NCI-H1092 (cell line): Measurements from ENCODE around the gene RAD51B.

Experiments used
- DNase-seq: peaks from one replicate; lab custom pipeline; 2025; lab: John Stamatoyannopoulos, UW

Gene RAD51B

DNA sequence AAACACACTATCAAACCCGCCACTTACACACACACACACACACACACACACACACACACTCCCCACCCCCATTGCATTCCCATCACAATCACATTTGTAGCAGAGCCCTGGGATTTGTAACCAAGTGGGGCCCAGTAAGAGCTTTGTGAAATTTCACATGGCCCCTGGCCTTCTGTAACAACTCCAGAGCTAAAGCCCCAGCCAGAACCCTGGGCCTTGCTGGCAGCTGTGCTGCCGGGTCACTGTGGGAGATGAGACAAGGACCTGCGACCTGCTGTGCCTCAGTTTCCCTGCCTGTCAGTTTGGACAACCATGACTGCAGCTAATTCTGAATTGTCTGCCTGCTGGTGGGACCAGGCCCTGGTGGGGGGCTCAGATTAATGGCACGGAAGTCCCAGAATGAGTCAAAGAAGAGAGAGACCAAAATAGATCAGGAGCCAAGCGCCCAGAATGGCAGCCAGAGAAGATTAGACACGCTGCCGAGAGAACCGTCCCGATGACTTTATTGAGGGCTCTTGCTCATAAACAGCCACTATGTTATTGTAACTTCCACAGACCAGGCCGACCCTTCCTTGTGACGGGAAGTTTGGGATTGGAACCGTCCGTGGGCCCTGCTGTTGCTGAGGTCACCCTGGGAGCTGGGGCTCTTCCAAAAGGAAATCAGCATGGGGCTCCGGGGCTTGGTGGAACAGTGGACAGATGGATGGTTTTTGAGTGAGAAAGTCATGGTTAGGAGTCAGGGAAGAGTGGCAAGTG is 850.2 kb downstream of the RAD51B start:
- DNase-seq = no peak

- no peak for DNase-seq
Measured at GRCh38 chr14:68670359-68670715, 850.8 kb downstream of the RAD51B start.

DNA sequence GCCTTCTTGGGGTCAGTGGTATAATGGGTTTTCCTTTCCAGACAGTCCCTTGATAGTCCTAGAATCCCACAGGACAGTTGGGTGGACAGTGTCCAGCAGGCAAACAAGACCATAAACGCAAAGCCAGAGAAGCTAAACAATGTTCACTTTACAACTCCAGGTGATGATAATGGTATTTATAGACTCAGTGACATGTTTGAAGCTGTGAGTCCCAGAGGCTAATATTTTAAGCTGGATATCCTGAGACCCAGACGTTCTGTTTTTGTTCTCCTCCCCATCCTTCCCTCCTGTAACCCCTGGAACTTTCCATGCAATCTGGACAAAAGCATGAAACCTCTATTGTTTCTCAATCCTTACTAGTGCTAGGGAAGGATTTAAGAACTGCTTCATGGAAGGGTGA is 852.3 kb downstream of the RAD51B start:
- DNase-seq = no peak

DNA sequence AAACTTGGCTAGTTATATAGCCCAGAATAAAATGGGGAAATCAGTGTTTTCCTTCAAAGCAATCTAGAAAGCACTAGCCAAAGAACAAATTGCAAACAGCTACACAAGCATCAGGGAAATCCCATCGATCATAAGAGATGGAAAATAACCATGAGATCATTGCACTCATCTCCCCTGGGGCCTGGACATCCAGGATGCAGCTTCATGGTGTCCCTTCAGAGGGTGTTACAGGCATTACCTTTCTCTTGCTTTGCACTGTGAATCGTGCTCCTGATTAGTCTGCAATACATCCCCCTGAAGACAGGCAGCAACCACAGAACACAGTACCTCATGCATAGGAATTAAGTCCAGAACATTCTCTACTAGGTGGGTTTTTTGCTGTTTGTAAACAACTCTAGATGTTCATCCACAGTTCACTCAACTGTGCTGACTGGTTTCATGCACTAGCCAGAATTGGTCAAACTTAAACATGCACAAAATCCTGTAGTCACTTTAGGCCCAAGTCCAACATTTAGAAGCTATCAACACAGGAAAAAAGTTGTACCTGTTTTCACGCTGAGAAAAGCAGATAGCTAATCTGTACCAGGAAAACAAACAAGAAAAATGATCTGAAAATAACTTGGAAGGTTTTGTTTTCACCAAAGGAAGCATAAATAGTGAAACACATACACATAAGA is 853.2 kb downstream of the RAD51B start:
- no peak for DNase-seq

DNA sequence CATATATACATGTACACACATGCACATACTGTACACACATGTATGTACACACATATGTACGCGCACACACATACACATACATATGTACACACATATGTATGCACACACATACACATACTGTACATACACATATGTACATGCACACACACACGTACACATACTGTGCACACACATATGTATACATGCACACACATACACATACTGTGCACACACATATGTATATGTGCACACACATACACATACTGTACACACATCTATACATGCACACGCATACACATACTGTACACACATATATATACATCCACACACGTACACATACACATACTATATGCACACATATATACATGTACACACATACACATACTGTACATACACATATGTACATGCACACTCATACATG is 853.9 kb downstream of the RAD51B start:
- DNase-seq = no peak

DNA sequence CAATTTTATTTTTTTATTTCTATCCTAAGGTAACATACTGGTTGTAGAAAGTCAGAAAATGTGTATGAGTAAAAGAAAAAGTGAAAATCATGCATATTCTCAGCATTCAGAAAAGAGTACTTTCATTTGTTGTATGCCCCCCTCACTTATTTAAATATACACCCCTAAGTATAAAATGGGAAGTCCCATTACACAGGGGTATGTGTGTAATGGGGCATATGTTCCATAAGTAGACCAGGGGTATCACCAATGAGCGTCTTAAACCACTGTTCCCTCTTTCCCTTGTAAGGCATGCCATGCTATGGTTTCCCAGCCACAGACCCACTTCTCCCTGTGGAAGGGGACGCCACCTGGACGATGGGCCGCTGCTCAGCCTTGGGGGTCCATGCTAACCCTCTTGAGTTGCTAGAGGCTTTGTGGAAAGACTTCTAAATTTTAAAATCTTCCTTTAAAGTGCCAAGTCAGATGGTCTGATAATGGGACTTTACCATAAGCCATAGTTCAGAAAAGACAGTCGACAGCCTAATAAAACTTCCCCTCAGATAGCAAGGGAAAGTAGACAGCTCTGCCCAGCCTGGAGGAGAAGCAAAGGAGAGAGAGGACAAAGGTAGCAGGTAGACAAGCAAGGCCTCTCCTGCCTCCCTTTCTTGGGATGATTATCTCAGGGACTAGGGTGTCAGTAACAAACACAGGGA is 855.1 kb downstream of the RAD51B start:
- DNase-seq = no peak

GRCh38 chr14:68675233-68675577 is 855.6 kb downstream of the RAD51B start:
- no peak for DNase-seq

DNA sequence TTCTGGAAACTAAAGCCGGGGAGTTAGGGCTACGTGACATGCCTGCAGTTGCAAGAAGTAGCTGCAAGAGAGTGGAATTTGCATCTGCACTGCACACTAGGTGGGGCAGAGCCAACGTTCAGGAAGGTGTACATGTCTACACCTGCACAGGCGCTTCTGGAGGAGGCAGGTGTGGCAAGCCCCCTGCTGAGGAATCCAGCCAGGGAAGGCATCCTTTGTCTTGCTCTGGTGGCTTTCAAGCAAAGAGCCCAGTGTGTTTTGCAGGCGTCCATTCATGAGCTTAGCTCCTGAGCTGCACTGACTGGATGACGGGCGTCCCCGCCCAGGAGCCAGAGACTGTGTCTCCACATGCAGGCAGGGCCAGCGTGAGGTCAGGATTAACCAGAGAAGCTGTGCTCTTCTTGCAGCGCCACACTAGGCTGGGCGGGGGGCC is 856.9 kb downstream of the RAD51B start:
- DNase-seq = no peak

DNA sequence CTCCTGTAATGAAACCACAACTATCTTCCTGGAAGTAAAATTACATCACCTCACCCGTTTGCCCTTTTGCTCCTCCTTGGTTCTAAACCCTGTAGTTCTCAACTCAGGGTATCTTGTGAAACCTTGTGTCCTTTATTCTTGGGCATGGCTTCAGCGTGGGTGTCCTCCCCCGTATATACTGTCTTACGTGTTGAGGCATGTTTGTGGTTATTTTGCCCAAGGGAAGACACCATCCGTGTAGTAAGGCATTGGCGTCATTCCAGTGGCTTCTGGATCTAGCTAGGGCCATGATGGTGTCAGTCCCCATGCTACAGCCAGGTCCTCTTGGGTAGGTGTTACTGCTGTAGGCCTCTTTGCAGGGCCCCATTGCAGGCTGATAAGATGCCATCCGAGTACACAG is 857.9 kb downstream of the RAD51B start:
- DNase-seq = no peak

DNA sequence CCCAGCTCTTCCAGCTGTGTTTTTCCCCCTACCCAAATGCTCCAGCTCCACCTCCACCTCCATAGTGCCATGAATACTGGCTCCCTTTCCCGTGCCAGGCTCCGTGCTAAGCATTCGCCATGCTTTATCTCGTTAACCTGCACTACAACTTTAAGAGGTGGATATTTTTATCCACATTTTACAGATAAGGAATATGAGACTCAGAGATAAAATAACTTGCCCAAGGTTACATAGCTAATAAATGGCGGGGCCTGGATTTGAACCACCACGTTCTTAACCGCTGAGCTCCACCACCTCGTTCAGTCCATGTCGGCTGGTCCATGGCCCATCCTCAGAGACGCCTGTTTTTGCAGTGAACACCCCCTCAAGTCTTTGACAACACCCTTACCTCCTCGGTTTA is 858.3 kb downstream of the RAD51B start:
- DNase-seq = no peak

DNA sequence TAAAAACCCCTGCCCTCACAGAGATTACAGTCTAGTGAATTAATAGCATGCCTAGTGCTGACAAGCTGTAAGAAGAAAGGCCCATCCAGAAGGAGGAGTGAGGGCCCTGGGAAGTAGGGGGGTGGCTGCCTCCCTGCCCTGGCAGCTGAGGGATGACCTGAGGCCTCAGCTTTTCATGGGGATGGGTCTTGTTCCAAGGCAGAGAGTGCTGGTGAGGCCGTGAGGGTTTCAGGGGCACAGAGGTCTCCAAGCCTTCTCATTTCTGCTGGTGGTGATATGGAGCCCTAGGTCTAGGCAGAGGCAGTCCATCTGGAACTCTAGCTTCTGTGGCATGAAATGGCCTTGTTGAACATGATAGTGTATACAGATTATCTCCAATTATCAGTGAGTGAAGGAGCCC is 858.9 kb downstream of the RAD51B start:
- no peak for DNase-seq

DNA sequence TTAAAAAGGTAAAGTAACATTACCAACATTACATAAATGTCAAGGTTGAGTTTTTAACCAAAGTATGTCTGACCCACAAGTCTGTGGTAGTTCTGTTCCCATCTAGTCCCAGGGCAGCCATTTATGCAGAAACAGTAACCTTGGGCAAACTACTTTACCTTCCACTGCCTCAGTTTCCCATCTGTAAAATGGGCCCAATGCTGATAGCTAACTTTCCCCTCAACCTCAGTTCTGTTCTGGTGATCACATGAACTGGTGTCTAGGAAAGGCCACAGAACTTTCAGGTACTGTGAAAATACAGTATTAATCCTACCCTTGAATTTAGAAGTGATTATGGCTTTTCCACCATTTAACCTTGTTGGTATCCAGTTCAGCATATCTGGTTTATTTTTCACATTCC is 859.7 kb downstream of the RAD51B start:
- DNase-seq = no peak

DNA sequence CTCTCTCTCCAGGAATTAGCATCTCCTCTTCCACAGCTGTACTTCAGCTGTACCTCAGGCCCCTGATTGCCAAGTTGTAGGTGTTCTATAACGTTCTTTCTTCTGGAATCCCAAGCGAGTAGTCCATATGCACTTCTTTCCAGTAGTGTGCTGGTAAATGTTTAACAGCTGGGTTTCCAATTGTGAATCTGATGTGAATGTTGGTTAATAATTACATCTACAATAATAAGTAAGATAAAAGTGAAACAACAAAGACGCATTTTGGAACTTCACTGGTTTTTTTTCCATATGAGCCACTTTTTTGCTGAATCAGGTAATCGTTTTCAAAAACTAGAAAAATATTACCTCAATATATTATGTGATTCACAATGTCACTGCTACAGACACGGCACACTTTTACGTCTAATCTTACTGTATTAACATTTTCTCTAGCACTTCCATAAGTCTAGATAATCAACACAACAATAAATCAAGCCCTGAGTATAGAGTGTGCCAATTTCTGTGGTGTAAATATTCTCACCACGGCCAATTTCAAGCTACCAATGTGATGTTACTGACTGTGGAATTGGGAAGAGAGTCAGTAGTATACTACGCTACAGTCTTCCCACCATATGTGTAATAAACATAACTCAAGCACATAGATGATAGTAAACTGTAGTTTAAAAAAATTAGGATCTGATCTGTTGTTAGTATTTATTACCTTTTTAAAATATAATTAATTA is 860.3 kb downstream of the RAD51B start:
- DNase-seq = no peak

- no peak for DNase-seq
Measured at GRCh38 chr14:68680541-68681051, 861.0 kb downstream of the RAD51B start.

DNA sequence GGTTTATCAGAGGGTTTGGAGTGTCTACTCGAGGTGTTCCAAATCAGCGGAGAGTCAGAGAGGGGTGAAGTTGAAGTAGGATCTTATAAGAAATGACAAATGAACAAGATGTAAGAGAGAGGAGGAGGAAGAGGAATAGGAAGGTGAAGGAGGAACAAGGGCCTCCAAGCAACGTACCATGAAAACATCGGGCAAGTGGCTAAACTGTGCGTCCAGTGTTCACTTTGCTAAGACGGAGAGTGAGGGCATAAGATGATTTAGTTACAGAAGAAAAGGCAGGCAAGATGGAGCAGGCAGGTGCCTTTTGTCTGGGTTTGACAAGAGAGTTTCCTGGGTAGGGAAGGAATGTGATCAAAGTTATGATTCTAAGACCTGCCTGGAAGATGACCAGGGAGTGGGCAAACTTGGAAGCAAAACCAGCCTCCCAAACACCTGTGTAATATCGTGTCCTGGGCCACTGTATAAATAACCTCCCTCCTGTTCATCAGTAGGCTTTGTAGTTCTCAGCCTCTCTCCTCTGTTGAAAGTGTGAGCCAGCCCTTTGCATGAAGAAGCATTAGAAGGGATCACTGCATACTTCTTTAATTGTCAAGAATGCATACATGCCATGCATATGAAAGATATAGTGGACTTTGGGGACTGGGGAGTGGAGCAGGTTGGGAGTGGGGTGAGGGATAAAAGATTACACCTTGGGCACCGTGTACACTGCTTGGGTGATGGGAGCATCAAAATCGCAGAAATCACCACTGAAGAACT is 861.9 kb downstream of the RAD51B start:
- no peak for DNase-seq

- no peak for DNase-seq
Measured at GRCh38 chr14:68682166-68683103, 862.9 kb downstream of the RAD51B start.

- DNase-seq = no peak
Measured at GRCh38 chr14:68683326-68683725, 863.7 kb downstream of the RAD51B start.

DNA sequence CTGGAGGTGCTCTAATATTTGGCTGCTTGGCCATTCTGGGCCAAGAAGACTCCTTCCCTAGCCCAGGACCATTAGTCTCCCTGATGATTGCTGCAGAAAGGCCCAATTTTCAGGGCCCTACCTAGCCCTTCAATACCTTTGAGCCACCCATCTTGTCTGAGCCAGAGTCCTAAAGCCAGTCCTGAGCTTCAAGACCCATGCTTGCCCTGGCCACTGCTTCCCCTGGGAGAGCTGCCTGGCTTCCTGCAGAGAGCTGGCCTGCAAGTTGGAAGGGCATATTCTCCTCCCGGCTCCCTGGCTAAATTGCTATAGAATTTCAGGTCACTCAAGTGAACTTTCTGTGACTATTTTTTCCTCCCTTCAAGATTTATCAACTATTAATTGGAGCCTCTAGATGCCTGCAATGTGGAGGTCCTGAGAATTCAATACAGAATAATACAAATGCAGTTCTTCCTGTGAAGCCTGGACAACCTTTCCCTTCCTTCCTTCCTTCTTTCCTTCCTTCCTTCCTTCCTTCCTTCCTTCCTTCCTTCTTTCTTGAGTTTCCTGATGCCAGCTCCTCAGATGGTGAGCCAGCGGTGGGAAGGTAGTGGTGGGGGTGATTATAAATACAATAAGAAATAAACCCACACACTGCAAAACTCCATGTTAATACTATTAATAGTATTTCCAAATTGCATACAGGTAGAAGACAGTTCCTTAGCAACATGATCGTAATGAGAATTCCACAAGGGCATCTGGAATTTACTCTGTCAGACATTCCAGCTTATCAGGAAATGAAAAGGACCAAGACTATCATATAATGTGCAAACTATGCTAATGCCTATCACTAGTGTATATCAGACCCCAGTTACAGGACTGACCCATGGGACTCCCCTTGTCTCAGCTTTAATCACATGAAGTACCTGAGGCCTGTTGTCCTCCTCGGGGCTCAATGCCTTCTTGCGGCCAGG is 865.2 kb downstream of the RAD51B start:
- DNase-seq = no peak

GRCh38 chr14:68685419-68686204 is 866.0 kb downstream of the RAD51B start:
- no peak for DNase-seq
